Dedifferentiated amniotic fluid mesenchymal stem cell (primary cell): ENCODE results near the gene PP2D1.
"Not testable (repeated sequence)": the region's sequence is repeated elsewhere in the genome, so short reads cannot be mapped to it uniquely, and the experiment has no call there.

ENCODE experiments used
- DNase-seq: peaks from one replicate; pipeline ENCODE4 v3.0.0-alpha.2; 2016; ENCODE audit errors: extremely low spot score

Gene PP2D1

DNA sequence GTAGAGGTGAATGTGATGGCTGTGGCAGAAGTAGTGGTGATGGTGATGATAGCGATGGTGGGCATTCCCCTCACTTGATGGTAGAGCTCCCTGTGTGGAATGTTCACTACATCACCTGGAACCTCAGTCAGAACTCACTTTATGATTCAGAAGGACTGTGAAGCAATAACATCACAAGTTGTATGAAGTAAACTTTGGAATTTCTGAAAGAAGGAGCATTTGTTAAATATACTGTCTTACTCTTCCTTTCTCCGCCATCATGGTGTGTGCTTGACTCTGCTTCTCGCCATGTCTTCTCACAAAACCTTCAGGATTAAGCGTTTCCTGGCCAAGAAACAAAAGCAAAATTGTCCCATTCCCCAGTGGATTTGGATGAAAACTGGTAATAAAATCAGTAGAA is at the start of gene PP2D1:
TSS of gene PP2D1 (minus strand) at position 101 of the 400 bp plus-strand sequence. CDS start 192 bp downstream, outside the sequence.
- DNase-seq = no peak

DNA sequence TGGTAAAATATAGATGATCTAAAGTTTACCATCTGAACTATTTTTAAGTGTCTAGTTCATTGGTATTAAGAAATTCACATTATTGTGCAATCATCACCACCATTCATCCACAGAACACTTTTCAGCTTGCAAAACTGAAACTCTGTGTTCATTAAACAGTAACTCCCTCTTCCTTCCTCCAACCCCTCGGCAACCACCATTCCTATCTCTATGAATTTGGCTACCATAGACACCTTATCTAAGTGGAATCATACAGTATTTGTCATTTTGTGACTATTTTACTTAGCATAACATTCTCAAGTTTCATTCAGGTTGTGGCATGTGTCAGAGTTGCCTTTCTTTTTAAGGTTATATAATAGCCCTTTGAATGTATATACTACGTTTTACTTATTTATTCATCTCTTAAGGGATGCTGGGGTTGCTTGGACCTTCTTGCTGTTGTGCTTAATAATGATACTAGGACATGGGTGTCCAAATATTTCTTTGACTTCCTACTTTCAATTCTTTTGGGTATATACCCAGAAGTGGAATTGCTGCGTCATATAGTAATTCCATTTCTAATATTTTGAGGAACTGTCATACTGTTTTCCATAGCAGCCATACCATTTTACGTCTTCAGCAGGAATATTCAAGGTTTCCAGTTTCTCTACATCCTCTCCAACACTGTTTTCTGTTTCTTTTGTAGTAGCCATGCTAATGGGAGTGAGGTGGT is 49.1 kb upstream of the PP2D1 start:
- DNase-seq = no peak

DNA sequence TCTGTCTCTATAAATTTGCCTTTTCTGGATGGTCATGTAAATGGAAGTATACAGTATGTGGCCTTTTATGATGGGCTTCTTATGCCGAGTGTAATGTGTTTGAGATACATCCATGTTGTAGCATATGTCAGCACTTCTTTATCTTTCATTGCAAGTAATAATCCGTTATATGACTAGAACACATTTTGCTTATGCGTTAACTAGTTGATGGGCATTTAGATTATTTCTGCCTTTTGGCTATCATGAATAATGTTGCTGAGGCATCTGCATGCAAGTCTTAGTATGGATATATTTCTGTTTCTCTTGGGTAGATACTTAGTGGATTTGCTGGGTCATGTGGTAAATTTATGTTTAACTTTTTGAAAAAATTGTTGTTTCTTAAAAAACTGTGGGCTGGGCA is 47.9 kb upstream of the PP2D1 start:
- no peak for DNase-seq

- no peak for DNase-seq
Observed at GRCh38 chr3:20057612-20058180, 45.6 kb upstream of the PP2D1 start.

DNA sequence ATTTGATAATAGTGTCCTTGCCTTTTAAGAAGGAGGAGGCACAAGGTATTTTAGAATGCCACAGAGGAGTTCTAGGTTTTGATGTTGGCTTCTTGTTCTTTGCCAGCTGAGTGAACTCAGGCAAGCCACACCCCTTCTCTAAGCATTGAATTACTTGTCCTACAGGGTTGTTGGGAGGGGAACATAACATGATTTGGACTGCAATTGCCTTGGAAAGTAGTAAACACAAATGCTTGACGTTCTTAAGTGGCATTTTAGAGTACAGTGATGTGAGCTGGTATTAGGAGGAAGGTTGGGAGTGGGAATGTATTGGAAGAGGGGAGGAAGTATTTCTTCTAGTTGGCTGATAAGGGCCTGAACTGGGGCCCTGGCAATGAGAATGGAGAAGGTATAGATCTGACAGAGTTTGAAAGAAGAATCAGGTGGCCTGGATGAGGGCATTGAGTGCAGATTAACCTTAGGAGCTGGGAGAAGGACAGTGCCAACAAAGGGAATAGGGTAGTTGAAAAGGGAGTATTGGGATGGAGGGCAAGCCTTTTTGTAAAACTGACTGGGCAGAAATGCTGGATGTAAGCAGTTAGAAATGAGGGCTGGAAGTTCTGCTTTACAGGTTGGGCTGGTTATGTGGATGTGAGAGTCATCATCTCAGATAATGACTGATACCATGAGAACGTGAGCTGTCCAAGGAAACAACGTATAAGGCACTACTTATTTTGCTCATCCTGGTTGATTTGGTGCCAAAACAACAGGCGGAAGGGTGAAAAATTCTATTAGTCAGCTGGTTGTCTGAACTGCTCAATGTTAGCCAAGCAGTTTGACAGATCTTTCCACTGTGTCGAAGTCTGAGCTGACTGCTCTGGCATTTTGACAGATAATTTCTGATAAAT is 44.9 kb upstream of the PP2D1 start:
- no peak for DNase-seq

- DNase-seq = no peak
Observed at GRCh38 chr3:20055842-20056241, 43.8 kb upstream of the PP2D1 start.

- DNase-seq = no peak
Observed at GRCh38 chr3:20055020-20055775, 43.1 kb upstream of the PP2D1 start.

GRCh38 chr3:20054549-20054987 is 42.5 kb upstream of the PP2D1 start:
- peak; percentile 38 for DNase-seq

DNA sequence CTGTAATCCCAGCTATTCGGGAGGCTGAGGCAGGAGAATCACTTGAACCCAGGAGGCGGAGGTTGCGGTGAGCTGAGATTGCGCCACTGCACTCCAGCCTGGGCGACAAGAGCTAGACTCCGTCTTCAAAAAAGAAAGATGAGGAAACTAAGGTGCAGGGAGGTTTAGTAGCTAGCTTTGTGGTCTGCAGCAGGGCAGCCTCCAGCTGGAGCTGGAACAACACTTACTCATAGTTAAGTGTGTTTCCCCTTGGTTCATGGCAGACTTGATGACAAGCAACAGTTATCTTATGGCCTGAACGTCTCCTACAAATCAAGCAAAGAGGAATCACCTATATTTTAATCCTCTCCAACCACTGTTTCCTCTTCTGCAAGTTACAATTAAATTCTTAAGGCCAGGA is 40.8 kb upstream of the PP2D1 start:
- DNase-seq = no peak

DNA sequence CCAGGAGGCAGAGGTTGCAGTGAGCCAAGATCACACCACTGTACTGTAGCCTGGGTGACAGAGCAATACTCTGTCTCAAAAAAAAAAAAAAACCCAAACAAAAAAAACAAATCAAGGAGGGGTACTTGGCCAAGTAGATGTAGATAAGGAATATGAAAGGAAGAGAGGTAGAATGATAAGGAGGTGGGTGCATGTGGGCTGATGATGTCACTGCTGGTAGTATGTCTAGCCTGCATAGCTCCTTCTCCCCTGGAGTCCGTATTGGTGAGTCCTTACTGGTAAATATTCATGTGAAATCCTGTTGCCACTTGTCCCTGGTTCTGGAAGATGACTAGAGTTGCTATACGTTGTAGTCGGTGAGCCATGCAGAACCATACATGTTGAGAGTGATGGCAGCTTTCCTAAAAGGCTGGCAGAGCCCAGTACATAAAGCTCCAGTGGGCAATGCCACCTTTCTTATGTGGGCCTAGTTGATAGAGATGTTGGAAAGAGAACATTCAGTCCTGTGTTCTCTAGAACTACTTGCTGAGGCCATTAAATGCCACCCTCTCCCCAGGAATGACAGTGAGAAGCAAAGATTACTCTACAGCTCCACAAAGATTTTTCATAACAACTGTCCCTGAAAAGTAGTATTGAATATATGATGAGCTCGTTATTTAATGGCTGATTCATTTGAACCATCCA is 39.2 kb upstream of the PP2D1 start:
- no peak for DNase-seq

DNA sequence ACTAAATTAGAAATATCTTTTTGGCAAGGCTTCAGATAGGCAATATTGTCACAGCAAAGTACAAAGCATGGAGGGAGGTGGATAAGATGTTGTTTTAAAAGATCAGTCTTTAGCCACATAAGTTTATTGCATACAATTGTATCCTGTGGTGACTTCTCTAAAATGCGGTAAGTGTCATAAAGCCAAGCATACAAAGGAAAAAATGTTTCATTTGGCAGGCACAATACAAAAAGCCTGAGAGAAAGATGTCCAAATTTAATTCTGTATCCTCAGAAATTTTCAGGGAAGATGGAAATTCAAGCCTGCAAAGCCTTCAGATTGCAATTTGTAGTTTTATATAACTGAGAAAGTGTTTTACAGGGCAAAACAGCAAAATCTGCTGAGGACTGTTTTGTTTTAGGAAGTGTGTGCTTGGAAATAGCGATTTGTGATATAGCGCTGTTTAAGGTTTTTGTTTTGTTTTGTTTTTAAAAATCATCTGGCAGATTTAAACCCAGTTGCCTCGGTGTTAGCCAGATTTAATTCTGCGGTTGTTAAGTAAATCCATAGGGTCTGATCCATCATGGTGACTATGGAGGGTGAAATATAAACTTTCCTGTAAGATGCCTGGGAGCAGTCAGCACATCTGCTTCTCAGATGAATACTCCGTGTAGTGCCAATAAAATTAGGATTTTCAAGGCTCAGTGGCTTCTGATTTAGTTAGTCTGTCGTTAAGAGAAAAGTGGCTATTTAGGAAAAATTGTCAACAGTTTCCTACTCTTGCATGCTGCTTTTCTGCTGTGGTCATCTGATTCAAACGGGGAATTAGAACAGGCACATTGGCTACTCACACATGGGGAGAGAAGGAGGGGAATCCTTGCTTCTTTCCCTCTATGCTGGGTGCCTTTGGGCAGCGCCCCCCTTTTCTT is 36.2 kb upstream of the PP2D1 start:
- no peak for DNase-seq

DNA sequence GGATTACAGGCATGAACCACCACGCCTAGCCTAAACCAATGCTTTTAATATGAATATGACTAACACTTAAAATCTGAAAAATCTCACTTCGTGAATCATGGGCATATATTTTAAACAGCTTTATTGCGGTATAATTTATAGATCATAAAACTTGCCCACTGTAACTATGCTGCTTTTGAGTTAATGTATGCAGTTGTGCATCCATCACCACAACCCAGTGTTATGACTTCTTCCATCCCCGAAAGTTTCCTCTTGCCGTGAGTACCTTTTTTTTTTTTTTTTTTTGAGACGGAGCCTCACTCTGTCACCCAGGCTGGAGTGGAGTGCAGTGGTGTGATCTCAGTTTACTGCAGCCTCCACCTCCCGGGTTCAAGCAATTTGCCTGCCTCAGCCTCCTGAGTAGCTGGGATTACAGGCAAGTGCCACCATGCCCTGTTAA is 35.3 kb upstream of the PP2D1 start:
- DNase-seq = no peak

- no peak for DNase-seq
Observed at GRCh38 chr3:20046556-20046955, 34.5 kb upstream of the PP2D1 start.

GRCh38 chr3:20045141-20045540 is 33.1 kb upstream of the PP2D1 start:
- DNase-seq = not testable (repeated sequence)

- no peak for DNase-seq
Observed at GRCh38 chr3:20043825-20044224, 31.8 kb upstream of the PP2D1 start.

GRCh38 chr3:20043396-20043795 is 31.3 kb upstream of the PP2D1 start:
- DNase-seq = no peak

- DNase-seq = no peak
Observed at GRCh38 chr3:20042331-20042730, 30.3 kb upstream of the PP2D1 start.

DNA sequence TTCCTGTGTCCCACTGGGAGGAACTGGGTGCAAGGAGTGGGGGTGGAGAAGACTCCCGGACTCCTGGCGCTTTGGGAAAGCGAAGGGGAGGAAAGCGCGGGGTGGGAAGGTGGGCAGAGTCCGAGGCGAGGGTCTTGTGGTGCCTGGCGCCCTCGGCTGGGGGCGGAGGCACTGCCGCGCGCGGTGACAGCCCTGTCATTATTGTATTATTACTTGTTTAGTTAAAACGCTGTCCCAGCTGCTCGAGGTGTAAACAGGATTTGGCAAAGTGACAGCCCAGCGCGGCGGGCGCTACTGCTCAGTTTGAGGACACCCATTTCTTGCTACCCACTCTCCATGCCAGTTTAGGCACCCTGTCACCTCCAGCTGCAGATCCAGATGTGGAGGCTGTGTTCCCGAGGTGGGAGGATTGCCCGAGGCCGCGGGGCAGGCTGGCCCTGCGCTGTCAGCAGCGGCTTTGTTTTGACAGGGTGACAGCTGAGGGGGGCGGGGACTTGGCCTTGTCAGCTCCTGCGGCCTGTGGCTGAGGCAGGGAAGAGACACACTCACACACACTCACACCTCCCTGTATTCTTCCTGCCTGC is 29.2 kb upstream of the PP2D1 start:
- peak; percentile 34 for DNase-seq

DNA sequence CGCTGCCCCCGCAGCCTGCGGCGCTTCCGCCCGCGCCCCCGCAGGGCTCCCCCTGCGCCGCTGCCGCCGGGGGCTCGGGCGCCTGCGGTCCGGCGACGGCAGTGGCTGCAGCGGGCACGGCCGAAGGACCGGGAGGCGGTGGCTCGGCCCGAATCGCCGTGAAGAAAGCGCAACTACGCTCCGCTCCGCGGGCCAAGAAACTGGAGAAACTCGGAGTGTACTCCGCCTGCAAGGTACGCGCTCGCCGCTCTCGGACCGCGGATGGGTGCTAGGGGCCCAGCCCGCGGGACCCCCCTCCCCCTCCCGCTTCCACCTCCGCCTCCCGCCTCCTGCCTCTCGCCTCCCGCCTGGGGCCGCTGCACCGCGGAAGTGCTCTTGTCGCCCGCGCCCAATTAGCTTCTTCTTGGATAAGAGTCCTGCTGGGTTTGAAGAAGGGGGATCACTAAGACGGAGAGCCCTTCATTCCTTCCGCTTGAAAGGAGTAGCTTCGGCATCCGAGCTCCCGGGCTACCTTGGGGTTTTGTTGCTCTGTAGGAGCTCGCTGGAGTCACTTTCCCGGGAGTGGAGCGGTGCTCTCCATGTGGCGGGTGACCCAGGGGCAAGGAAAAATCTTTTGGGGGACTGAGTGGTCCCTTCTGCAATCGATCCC is 28.6 kb upstream of the PP2D1 start:
- peak; percentile 54 for DNase-seq
